Embryonic facial prominence (tissue), 1 donor: ENCODE results near the gene GRAPL.
"Not testable (repeated sequence)": the region's sequence is repeated elsewhere in the genome, so short reads cannot be mapped to it uniquely, and the experiment has no call there.

ENCODE experiments used
- DNase-seq: peaks from one replicate; pipeline ENCODE4 v3.0.0-alpha.2; 2016; ENCODE audit errors: extremely low spot score

The GRAPL gene

GRCh38 chr17:19136605-19137004 lies 9.2 kb downstream of the GRAPL start:
- not testable (repeated sequence) for DNase-seq

- DNase-seq = not testable (repeated sequence)
These were observed 10.6 kb downstream of the GRAPL start for GRCh38 chr17:19137959-19138358.

- DNase-seq = not testable (repeated sequence)
These were observed 14.2 kb downstream of the GRAPL start for GRCh38 chr17:19141366-19142155.

GRCh38 chr17:19142419-19142818 lies 15.0 kb downstream of the GRAPL start:
- not testable (repeated sequence) for DNase-seq

- DNase-seq = not testable (repeated sequence)
These were observed 15.8 kb downstream of the GRAPL start for GRCh38 chr17:19143097-19143777.

- not testable (repeated sequence) for DNase-seq
These were observed 17.0 kb downstream of the GRAPL start for GRCh38 chr17:19144373-19144772.

GRCh38 chr17:19145471-19145870 lies 18.1 kb downstream of the GRAPL start:
- DNase-seq = not testable (repeated sequence)

GRCh38 chr17:19150678-19151615 lies 23.6 kb downstream of the GRAPL start:
- not testable (repeated sequence) for DNase-seq

GRCh38 chr17:19157628-19158027 lies 30.2 kb downstream of the GRAPL start:
- DNase-seq = not testable (repeated sequence)

- not testable (repeated sequence) for DNase-seq
These were observed 31.1 kb downstream of the GRAPL start for GRCh38 chr17:19158478-19158877.

- DNase-seq = not testable (repeated sequence)
These were observed 31.5 kb downstream of the GRAPL start for GRCh38 chr17:19158938-19159337.

GRCh38 chr17:19161308-19162107 lies 34.1 kb downstream of the GRAPL start:
- DNase-seq = not testable (repeated sequence)

- not testable (repeated sequence) for DNase-seq
These were observed 35.2 kb downstream of the GRAPL start for GRCh38 chr17:19162384-19163216.

GRCh38 chr17:19174422-19174821 lies 47.0 kb downstream of the GRAPL start:
- not testable (repeated sequence) for DNase-seq

- DNase-seq = not testable (repeated sequence)
These were observed 48.0 kb downstream of the GRAPL start for GRCh38 chr17:19175410-19175809.

GRCh38 chr17:19181040-19181875 lies 53.9 kb downstream of the GRAPL start:
- DNase-seq = not testable (repeated sequence)

- DNase-seq = not testable (repeated sequence)
These were observed 60.8 kb downstream of the GRAPL start for GRCh38 chr17:19187883-19188869.
